ENCODE results near the gene CHMP1B. TPM values are rescaled to one million over a fixed set of nuclear protein-coding genes. Genes with fewer than 3 reads are reported as not detected.

Gene CHMP1B
- total and polyA plus RNA-seq, 7 donors = 77.9 to 460 (median 321) TPM

- DNase-seq = no peak
- Histone ChIP-seq H3K36me3 (ENCODE audit: insufficient read depth in 1 of 2, low read depth in 1 of 2) (no peaks in the 10 kb centered on the region), H3K27me3 (ENCODE audit: insufficient read depth in 3 of 3, low read length in 2 of 3) (no peaks in the 10 kb centered on the region), H3K4me3 (no peak overlapping the region), H3K27ac (no peak overlapping the region), H3K9me3 (no peaks in the 10 kb centered on the region), H3K4me1 (no peaks in the 10 kb centered on the region)
- ATAC-seq = no peak
- WGBS, 3 donors = 73% methylated on average over 6 of the region's 6 CpGs
- intact Hi-C loops (cut with DNase I) = no loop called here
- TF ChIP-seq CTCF (IDR thresholded peaks at IDR 0.05) = no peak
Measured at GRCh38 chr18:11840493-11840892, 10.7 kb upstream of the CHMP1B start.

- no peaks in the 10 kb centered on the region for H3K27me3 ChIP-seq (ENCODE audit: insufficient read depth in 3 of 3, low read length in 2 of 3)
- H3K4me1 ChIP-seq = no peaks in the 10 kb centered on the region
- no peaks in the 10 kb centered on the region for H3K9me3 ChIP-seq
- H3K27ac ChIP-seq = no peak overlapping the region
- no peak for DNase-seq
- 33 to 47% (median 33%) methylated on average over 5 of the region's 5 CpGs for WGBS, 3 donors
- peak in 3 of 4 donors; percentile 48 to 59 (median 53) for ATAC-seq
- no peak overlapping the region for H3K4me3 ChIP-seq
- no peak for TF ChIP-seq CTCF (IDR thresholded peaks at IDR 0.05)
- no peaks in the 10 kb centered on the region for H3K36me3 ChIP-seq (ENCODE audit: insufficient read depth in 1 of 2, low read depth in 1 of 2)
- intact Hi-C loops (cut with DNase I) = no loop called here
Measured at GRCh38 chr18:11842562-11842961, 8.7 kb upstream of the CHMP1B start.

GRCh38 chr18:11844436-11844835 is 6.8 kb upstream of the CHMP1B start:
- no peak for DNase-seq
- intact Hi-C loops (cut with DNase I) = no loop called here
- no peaks in the 10 kb centered on the region for H3K9me3 ChIP-seq
- H3K4me3 ChIP-seq = no peak overlapping the region
- ATAC-seq = no peak
- no peak for TF ChIP-seq CTCF (IDR thresholded peaks at IDR 0.05)
- no peak overlapping the region for H3K27ac ChIP-seq
- no peaks in the 10 kb centered on the region for H3K36me3 ChIP-seq (ENCODE audit: insufficient read depth in 1 of 2, low read depth in 1 of 2)
- H3K4me1 ChIP-seq = peaks cover 5% of the 10 kb centered on the region
- 81 to 89% (median 87%) methylated on average over 6 of the region's 6 CpGs for WGBS, 3 donors
- H3K27me3 ChIP-seq (ENCODE audit: insufficient read depth in 3 of 3, low read length in 2 of 3) = no peaks in the 10 kb centered on the region

- TF ChIP-seq CTCF (IDR thresholded peaks at IDR 0.05) = no peak
- Histone ChIP-seq H3K36me3 (ENCODE audit: insufficient read depth in 1 of 2, low read depth in 1 of 2) (no peaks in the 10 kb centered on the region), H3K27ac (no peak overlapping the region), H3K4me1 (peaks cover 8% of the 10 kb centered on the region), H3K4me3 (no peak overlapping the region), H3K9me3 (no peaks in the 10 kb centered on the region), H3K27me3 (ENCODE audit: insufficient read depth in 3 of 3, low read length in 2 of 3) (no peaks in the 10 kb centered on the region)
- no peak for ATAC-seq
- 86 to 92% (median 91%) methylated on average over 4 of the region's 4 CpGs for WGBS, 3 donors
- intact Hi-C loops (cut with DNase I) = loop anchor here in 1 of 2 donors (5.0 kb wide), 1 partner anchor 38 kb away; no protein-coding TSS in a partner anchor
- no peak for DNase-seq
Measured at GRCh38 chr18:11845654-11846053, 5.6 kb upstream of the CHMP1B start.

GRCh38 chr18:11847811-11848210 is 3.4 kb upstream of the CHMP1B start:
- TF ChIP-seq CTCF (IDR thresholded peaks at IDR 0.05) = no peak
- peaks cover 8% of the 10 kb centered on the region for H3K4me1 ChIP-seq
- WGBS, 3 donors = 58 to 73% (median 64%) methylated on average over 4 of the region's 4 CpGs
- no peak overlapping the region for H3K27ac ChIP-seq
- no peaks in the 10 kb centered on the region for H3K36me3 ChIP-seq (ENCODE audit: insufficient read depth in 1 of 2, low read depth in 1 of 2)
- no peaks in the 10 kb centered on the region for H3K9me3 ChIP-seq
- ATAC-seq (no peak), DNase-seq (no peak)
- H3K27me3 ChIP-seq (ENCODE audit: insufficient read depth in 3 of 3, low read length in 2 of 3) = no peaks in the 10 kb centered on the region
- intact Hi-C loops (cut with DNase I) = loop anchor here in 1 of 2 donors (5.0 kb wide), 1 partner anchor 41 kb away; no protein-coding TSS in a partner anchor
- no peak overlapping the region for H3K4me3 ChIP-seq

Data from psoas muscle (tissue), 8 donors.